ENCODE results near the gene SEPTIN7.

DNA sequence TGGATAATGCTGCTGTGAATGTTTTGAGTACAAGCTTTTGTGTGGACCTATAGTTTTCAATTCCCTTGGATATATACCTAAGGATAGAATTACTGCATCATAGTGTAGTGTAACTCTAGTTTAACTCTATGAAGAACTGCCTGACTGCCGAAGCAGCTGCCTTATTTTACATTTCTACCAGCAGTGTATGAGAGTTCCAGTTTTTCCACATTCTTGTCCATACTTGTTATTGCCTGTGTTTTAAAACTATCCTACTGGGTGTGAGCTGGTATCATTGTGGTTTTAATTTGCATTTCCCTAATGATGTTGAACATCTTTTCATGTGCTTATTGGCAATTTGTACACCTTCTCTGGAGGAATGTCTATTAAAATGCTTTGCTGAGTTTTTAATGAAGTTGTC is 15.7 kb downstream of the SEPTIN7 start:
- no peak for TF ChIP-seq SP1 (IDR thresholded peaks at IDR 0.05; ENCODE audit: low read depth)
- TF ChIP-seq RAD21 (IDR thresholded peaks at IDR 0.05; ENCODE audit: low read depth): no peak
- TF ChIP-seq, protein P1, sequence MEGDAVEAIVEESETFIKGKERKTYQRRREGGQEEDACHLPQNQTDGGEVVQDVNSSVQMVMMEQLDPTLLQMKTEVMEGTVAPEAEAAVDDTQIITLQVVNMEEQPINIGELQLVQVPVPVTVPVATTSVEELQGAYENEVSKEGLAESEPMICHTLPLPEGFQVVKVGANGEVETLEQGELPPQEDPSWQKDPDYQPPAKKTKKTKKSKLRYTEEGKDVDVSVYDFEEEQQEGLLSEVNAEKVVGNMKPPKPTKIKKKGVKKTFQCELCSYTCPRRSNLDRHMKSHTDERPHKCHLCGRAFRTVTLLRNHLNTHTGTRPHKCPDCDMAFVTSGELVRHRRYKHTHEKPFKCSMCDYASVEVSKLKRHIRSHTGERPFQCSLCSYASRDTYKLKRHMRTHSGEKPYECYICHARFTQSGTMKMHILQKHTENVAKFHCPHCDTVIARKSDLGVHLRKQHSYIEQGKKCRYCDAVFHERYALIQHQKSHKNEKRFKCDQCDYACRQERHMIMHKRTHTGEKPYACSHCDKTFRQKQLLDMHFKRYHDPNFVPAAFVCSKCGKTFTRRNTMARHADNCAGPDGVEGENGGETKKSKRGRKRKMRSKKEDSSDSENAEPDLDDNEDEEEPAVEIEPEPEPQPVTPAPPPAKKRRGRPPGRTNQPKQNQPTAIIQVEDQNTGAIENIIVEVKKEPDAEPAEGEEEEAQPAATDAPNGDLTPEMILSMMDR (IDR thresholded peaks at IDR 0.05 in 2 of 3, conservative IDR thresholded peaks at IDR 0.05 in 1 of 3; ENCODE audit: borderline replicate concordance in 1 of 3, insufficient read depth in 1 of 3, low read depth in 2 of 3, low read length in 2 of 3): no peak
- no peak for TF ChIP-seq EZH2phosphoT487 (IDR thresholded peaks at IDR 0.05; ENCODE audit: borderline replicate concordance)
- no peak for TF ChIP-seq FOSL1 (IDR thresholded peaks at IDR 0.05; ENCODE audit: low read depth)

Data from HCT116 (cell line).